Fibroblast of skin of left quadriceps (primary cell): ENCODE measurements around the gene ITPR1.
"Not testable (repeated sequence)": the region's sequence is repeated elsewhere in the genome, so short reads cannot be mapped to it uniquely, and the experiment has no call there.

Experiments used
- DNase-seq, 2 experiments: peaks; one replicate each; pipeline ENCODE4 v3.0.0-alpha.2; 2013; ENCODE audit warnings: low read depth in 2 of 2

Gene ITPR1

DNA sequence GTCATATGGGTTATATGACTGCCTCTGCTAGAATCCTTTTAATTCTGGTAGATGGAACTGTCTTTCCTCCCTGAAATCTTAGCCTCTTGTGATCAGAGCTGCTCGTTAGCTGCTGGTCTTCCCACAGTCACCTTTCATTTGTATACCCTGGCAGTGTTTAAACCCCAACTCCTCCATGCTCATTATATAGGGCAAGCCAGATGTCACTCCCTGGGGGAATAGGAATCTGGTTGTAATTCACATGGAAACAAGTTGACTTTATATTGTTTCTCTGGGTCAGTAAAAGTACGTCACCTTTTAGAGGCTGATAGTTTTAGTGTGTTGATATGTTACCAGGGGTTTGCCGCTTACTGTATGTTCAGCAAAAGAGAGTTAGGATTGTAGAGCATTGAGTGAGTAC, 103.5 kb downstream of the ITPR1 start:
- no peak for DNase-seq

DNA sequence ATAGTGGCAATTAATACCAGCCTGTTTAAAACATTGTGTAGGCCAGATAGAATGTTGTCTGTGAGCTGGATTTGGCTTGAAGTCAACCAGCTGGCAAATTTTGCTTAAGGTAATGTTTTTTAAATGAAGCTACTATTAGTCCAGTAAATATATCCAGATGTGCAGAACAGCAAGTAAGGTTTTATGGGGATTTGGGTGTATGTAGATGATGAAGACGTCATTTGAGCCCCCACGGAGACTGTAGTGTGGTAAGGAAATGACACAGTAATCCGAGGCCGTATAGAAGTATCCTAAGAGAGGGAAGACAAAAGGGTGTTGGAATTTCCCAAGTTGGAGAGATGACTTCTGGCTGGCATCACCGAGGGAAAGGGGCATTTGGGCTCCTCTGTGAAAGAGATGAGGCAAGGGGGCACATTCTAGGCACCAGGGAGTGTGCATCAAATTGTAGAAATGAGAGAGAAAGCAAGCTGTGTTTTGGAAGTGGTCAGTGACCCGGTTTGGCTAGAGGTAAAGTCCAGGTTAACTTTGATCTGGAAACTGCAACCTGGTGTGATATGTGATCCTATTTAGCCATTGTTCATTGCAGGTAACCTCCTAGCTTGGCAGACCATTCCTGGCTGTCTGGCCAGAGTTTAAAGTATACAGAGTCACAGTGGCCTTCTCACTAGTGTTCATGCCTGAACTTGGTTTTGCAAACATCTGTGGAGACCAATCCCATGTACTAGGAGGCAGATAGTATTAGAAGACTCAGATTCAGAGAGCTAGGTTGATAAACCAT, 104.2 kb downstream of the ITPR1 start:
- no peak for DNase-seq

- not testable (repeated sequence) for DNase-seq
Observed at GRCh38 chr3:4598232-4598631, 105.1 kb downstream of the ITPR1 start.

- DNase-seq = no peak
Observed at GRCh38 chr3:4599612-4600011, 106.5 kb downstream of the ITPR1 start.

- DNase-seq = no peak
Observed at GRCh38 chr3:4600493-4600892, 107.3 kb downstream of the ITPR1 start.

DNA sequence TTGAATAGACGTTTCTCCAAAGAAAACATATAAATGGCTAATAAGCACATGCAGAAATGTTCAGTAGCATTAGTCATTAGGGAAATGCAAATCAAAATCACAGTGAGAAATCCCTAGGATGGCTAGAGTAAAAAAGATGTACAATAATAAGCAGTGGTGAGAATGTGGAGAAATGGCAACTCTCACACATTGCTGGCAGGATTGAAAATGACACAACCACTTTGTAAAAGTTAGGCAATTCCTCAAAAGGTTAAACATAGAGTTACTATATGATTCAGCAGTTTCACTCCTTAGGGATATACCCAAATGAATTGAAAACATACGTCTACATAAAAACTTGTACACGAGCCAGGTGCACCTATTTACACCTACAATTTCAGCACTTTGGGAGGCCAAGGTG, 108.7 kb downstream of the ITPR1 start:
- no peak for DNase-seq

- no peak for DNase-seq
Observed at GRCh38 chr3:4604693-4605092, 111.5 kb downstream of the ITPR1 start.

- DNase-seq = no peak
Observed at GRCh38 chr3:4606911-4607310, 113.8 kb downstream of the ITPR1 start.

GRCh38 chr3:4613366-4613765, 120.2 kb downstream of the ITPR1 start:
- no peak for DNase-seq

- DNase-seq = no peak
Observed at GRCh38 chr3:4614070-4614469, 120.9 kb downstream of the ITPR1 start.

- no peak for DNase-seq
Observed at GRCh38 chr3:4614927-4615326, 121.8 kb downstream of the ITPR1 start.

DNA sequence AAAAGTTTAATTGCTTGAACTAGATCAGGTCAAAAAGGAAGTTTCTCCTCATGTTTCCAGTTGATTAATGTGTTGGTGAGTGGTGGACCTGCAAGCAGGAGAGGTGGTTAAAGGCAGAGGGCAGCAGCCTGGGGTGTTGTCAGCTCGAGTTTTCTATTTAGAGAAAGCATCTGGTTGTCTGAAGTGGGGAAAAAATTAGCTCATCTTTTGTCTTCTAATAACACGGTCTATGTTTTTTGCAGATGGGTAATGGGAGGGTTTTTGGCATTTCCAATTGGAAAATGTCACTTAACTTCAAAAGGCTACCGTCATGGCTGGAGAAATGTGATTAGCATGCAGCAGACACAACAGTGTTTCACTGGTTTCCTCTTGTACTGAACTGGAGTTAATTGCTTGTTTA, 122.6 kb downstream of the ITPR1 start:
- no peak for DNase-seq

- DNase-seq = no peak
Observed at GRCh38 chr3:4623421-4623999, 130.4 kb downstream of the ITPR1 start.

DNA sequence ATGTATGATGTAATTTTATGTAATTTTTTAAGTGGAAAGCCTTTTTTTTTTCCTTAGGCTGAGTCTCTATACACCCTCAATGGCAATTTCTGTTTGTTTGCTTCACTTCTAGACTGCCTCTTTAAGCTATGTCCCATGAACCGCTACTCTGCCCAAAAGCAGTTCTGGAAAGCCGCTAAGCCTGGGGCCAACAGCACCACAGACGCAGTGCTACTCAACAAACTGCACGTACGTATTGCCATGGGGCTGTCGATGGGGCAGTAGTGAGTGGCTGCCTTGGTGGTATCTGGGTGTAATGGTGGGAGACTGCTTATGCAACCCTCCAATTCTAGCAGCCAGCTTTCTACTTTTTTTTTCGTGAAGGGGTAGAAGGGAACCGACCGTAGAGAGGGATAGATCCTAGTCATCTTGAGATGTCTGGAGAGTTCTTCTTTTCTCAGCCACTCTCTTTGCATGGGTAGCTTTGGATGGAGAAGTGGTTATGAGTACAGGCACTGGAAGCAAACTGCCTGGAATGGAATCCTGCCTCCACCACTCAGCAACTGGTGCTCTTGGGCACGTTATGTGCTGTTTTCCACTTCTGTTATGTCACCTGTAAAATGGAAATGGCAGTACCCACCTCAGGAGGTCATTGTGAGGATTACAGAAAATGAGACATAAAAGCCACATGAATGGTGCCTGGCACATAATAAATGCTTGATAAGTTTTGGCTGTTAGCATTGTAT, 134.7 kb downstream of the ITPR1 start:
- no peak for DNase-seq

- no peak for DNase-seq
Observed at GRCh38 chr3:4629095-4630007, 136.2 kb downstream of the ITPR1 start.

DNA sequence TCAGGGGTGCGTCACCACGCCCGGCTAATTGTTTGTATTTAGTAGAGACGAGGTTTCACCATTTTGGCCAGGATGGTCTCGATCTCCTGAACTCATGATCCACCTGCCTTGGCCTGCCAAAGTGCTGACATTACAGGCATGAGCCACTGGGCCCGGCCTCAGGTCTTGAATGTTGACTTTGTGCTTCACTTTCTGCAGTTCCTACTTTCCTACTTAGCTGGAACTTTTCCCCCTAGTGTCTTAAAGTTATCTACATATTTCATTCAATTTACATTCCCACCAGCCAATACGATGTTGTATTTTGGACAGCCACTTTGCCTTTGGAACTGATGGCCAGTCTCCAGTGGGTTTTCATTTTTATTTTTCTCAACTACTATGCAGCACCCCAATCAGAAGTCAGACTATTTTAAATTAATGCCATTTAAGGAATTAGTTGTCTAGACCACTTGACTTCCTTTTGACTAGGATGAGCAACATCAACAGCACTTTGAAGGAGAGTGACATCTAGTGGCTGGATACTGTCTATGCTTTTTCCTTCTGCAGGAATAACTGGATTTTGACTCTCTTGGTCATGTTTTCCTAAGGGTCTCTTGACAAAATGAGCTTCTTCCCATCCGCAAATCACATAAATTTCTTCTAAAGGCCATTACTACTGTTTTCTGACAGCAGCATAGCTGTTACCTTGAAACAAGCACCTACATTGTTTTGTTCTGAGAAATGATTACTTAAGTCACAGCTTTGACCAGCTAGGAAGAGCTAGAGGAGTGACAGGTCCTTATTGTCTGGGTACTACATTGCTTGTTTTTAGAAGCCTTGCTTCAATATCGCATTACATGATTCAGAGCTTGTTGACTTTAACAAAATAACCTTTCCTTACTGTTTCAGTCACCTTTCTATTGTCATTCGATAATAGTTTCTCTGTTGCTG, 140.2 kb downstream of the ITPR1 start:
- DNase-seq = peak; percentile 26 to 34

GRCh38 chr3:4634894-4635293, 141.7 kb downstream of the ITPR1 start:
- no peak for DNase-seq

- no peak for DNase-seq
Observed at GRCh38 chr3:4637265-4637664, 144.1 kb downstream of the ITPR1 start.

GRCh38 chr3:4641863-4642563, 148.9 kb downstream of the ITPR1 start:
- no peak for DNase-seq

GRCh38 chr3:4642611-4643010, 149.5 kb downstream of the ITPR1 start:
- no peak for DNase-seq
